ENCODE data around the gene TMEM134.

TMEM134 gene

GRCh38 chr11:67432655-67433349 lies 36.2 kb downstream of the TMEM134 start:
- peak overlapping the region in 3 of 21 experiments; percentile 4 to 97 (median 39) for H3K27ac ChIP-seq

GRCh38 chr11:67431346-67432249 lies 37.5 kb downstream of the TMEM134 start:
- no peak overlapping the region for H3K4me3 ChIP-seq

More at GRCh38 chr11:67432655-67433349, 36.2 kb downstream of the TMEM134 start:
- H3K4me3 ChIP-seq, result no peak overlapping the region

GRCh38 chr11:67429722-67430121 lies 39.3 kb downstream of the TMEM134 start:
- Histone ChIP-seq H3K27ac (peak overlapping the region in 13 of 21 experiments; percentile 9 to 97 (median 69)), H3K4me3 (peak overlapping the region in 2 of 7 experiments; percentile 79 to 85)

More at GRCh38 chr11:67431346-67432249, 37.5 kb downstream of the TMEM134 start:
- H3K27ac ChIP-seq, result peak overlapping the region in 1 of 21 experiments; percentile 36

- Histone ChIP-seq H3K27ac (peak overlapping the region; percentile 41 to 99 (median 93)), H3K4me3 (peak overlapping the region; percentile 79 to 93 (median 85))
Observed at GRCh38 chr11:67429038-67429668, 39.9 kb downstream of the TMEM134 start.

GRCh38 chr11:67428052-67429001 lies 40.7 kb downstream of the TMEM134 start, which contains the start of gene RPS6KB2:
Gene RPS6KB2 (plus strand): TSS chr11:67428494. CDS start chr11:67428546, 52 bp downstream.
- peak within 1 kb of the TSS; percentile 79 to 93 (median 85) for H3K4me3 ChIP-seq

GRCh38 chr11:67427364-67427859 lies 41.6 kb downstream of the TMEM134 start:
- H3K27ac ChIP-seq, result peak overlapping the region; percentile 31 to 99 (median 93)
- peak overlapping the region in 6 of 7 experiments; percentile 79 to 93 (median 84) for H3K4me3 ChIP-seq

More at GRCh38 chr11:67428052-67429001, 40.7 kb downstream of the TMEM134 start, which contains the start of gene RPS6KB2:
- H3K27ac ChIP-seq, result peak within 1 kb of the TSS; percentile 41 to 99 (median 93)

GRCh38 chr11:67423891-67424613 lies 45.0 kb downstream of the TMEM134 start:
- Histone ChIP-seq H3K27ac (no peak overlapping the region), H3K4me3 (no peak overlapping the region)

- Histone ChIP-seq H3K4me3 (no peak overlapping the region), H3K27ac (no peak overlapping the region)
Observed at GRCh38 chr11:67423466-67423865, 45.6 kb downstream of the TMEM134 start.

- no peak overlapping the region for H3K4me3 ChIP-seq
- peak overlapping the region in 1 of 21 experiments; percentile 8 for H3K27ac ChIP-seq
Observed at GRCh38 chr11:67422891-67423290, 46.2 kb downstream of the TMEM134 start.

GRCh38 chr11:67421430-67422031 lies 47.5 kb downstream of the TMEM134 start:
- Histone ChIP-seq H3K27ac (peak overlapping the region in 15 of 21 experiments; percentile 32 to 95 (median 80)), H3K4me3 (peak overlapping the region in 6 of 7 experiments; percentile 47 to 76 (median 64))

- H3K4me3 ChIP-seq, result peak overlapping the region; percentile 47 to 76 (median 62)
Observed at GRCh38 chr11:67420646-67421429, 48.2 kb downstream of the TMEM134 start.

GRCh38 chr11:67420147-67420645 lies 48.9 kb downstream of the TMEM134 start:
- peak overlapping the region in 19 of 21 experiments; percentile 65 to 95 (median 86) for H3K27ac ChIP-seq
- H3K4me3 ChIP-seq, result peak overlapping the region; percentile 47 to 76 (median 62)

More at GRCh38 chr11:67420646-67421429, 48.2 kb downstream of the TMEM134 start:
- peak overlapping the region; percentile 65 to 95 (median 85) for H3K27ac ChIP-seq

- Histone ChIP-seq H3K27ac (peak overlapping the region in 12 of 21 experiments; percentile 16 to 95 (median 66)), H3K4me3 (no peak overlapping the region)
Observed at GRCh38 chr11:67419325-67420049, 49.6 kb downstream of the TMEM134 start.

GRCh38 chr11:67418476-67419281 lies 50.4 kb downstream of the TMEM134 start:
- Histone ChIP-seq H3K27ac (peak overlapping the region in 15 of 21 experiments; percentile 15 to 95 (median 28)), H3K4me3 (no peak overlapping the region)

GRCh38 chr11:67417425-67417824 lies 51.6 kb downstream of the TMEM134 start:
- Histone ChIP-seq H3K4me3 (no peak overlapping the region), H3K27ac (peak overlapping the region in 16 of 21 experiments; percentile 24 to 95 (median 46))

All from skin epidermis (tissue), 12 donors.